ENCODE measurements around the gene RGL3. TPM values are rescaled to one million over a fixed set of nuclear protein-coding genes. Genes with fewer than 3 reads are reported as not detected.
"Not testable (repeated sequence)": the region's sequence is repeated elsewhere in the genome, so short reads cannot be mapped to it uniquely, and the experiment has no call there.

RGL3 gene
- total and polyA plus RNA-seq, 2 donors (not counting 1 experiment from before 2014, with no cell fraction given): 0.20 to 4.0 TPM

- H3K36me3 ChIP-seq (ENCODE audit: control insufficient read depth, insufficient read depth, low read length): no peaks in the 10 kb centered on the region
- H3K79me2 ChIP-seq (ENCODE audit: control insufficient read depth, insufficient read depth, low read length): no peaks in the 10 kb centered on the region
- no peak overlapping the region for H2AFZ ChIP-seq (ENCODE audit: low read length)
- no peak overlapping the region for H3K27ac ChIP-seq (ENCODE audit: insufficient read depth, low read length)
- H3K9me3 ChIP-seq (ENCODE audit: control insufficient read depth, insufficient read depth, low read depth, low read length): no peaks in the 10 kb centered on the region
- no peaks in the 10 kb centered on the region for H4K20me1 ChIP-seq (ENCODE audit: control insufficient read depth, extremely low read depth, insufficient read depth, low read length)
- H3K4me1 ChIP-seq (ENCODE audit: control insufficient read depth, extremely low read depth, insufficient read depth, low read length): no peaks in the 10 kb centered on the region
- H3K4me3 ChIP-seq (replicated peaks in 1 of 4; ENCODE audit: control extremely low read depth in 1 of 4, insufficient read depth in 1 of 4, low read depth in 3 of 4, low read length in 4 of 4): no peak overlapping the region
- H3K9ac ChIP-seq (ENCODE audit: insufficient read depth, low read length): no peak overlapping the region
- H3K4me2 ChIP-seq (ENCODE audit: extremely low read depth, insufficient read depth, low read length): no peak overlapping the region
- DNase-seq (ENCODE audit: low read depth in 2 of 2): no peak
- TF ChIP-seq EZH2 (IDR thresholded peaks at IDR 0.05; ENCODE audit: low read length, missing control alignments) (no peak), CTCF (conservative IDR thresholded peaks at IDR 0.05 in 1 of 2, IDR thresholded peaks at IDR 0.05 in 1 of 2; ENCODE audit: low read depth in 1 of 2, low read length in 2 of 2) (no peak)
- H3K27me3 ChIP-seq (ENCODE audit: control insufficient read depth, insufficient read depth, low read length): no peaks in the 10 kb centered on the region
Observed at GRCh38 chr19:11457831-11458230, 38.7 kb upstream of the RGL3 start.

- Histone ChIP-seq H3K4me3 (replicated peaks in 1 of 4; ENCODE audit: control extremely low read depth in 1 of 4, insufficient read depth in 1 of 4, low read depth in 3 of 4, low read length in 4 of 4) (no peak overlapping the region), H3K27me3 (ENCODE audit: control insufficient read depth, insufficient read depth, low read length) (no peaks in the 10 kb centered on the region), H3K27ac (ENCODE audit: insufficient read depth, low read length) (no peak overlapping the region), H3K4me2 (ENCODE audit: extremely low read depth, insufficient read depth, low read length) (no peak overlapping the region), H3K79me2 (ENCODE audit: control insufficient read depth, insufficient read depth, low read length) (no peaks in the 10 kb centered on the region), H2AFZ (ENCODE audit: low read length) (no peak overlapping the region), H3K9ac (ENCODE audit: insufficient read depth, low read length) (no peak overlapping the region), H3K9me3 (ENCODE audit: control insufficient read depth, insufficient read depth, low read depth, low read length) (no peaks in the 10 kb centered on the region), H4K20me1 (ENCODE audit: control insufficient read depth, extremely low read depth, insufficient read depth, low read length) (no peaks in the 10 kb centered on the region), H3K4me1 (ENCODE audit: control insufficient read depth, extremely low read depth, insufficient read depth, low read length) (no peaks in the 10 kb centered on the region), H3K36me3 (ENCODE audit: control insufficient read depth, insufficient read depth, low read length) (no peaks in the 10 kb centered on the region)
- DNase-seq (ENCODE audit: low read depth in 2 of 2): no peak
- TF ChIP-seq CTCF (conservative IDR thresholded peaks at IDR 0.05 in 1 of 2, IDR thresholded peaks at IDR 0.05 in 1 of 2; ENCODE audit: low read depth in 1 of 2, low read length in 2 of 2) (no peak), EZH2 (IDR thresholded peaks at IDR 0.05; ENCODE audit: low read length, missing control alignments) (no peak)
Observed at GRCh38 chr19:11457115-11457514, 38.0 kb upstream of the RGL3 start.

GRCh38 chr19:11456659-11457058 lies 37.5 kb upstream of the RGL3 start:
- H3K9ac ChIP-seq (ENCODE audit: insufficient read depth, low read length): no peak overlapping the region
- H3K4me3 ChIP-seq (replicated peaks in 1 of 4; ENCODE audit: control extremely low read depth in 1 of 4, insufficient read depth in 1 of 4, low read depth in 3 of 4, low read length in 4 of 4): no peak overlapping the region
- no peaks in the 10 kb centered on the region for H3K79me2 ChIP-seq (ENCODE audit: control insufficient read depth, insufficient read depth, low read length)
- no peak overlapping the region for H2AFZ ChIP-seq (ENCODE audit: low read length)
- no peak for DNase-seq (ENCODE audit: low read depth in 2 of 2)
- no peaks in the 10 kb centered on the region for H3K36me3 ChIP-seq (ENCODE audit: control insufficient read depth, insufficient read depth, low read length)
- no peaks in the 10 kb centered on the region for H3K4me1 ChIP-seq (ENCODE audit: control insufficient read depth, extremely low read depth, insufficient read depth, low read length)
- no peaks in the 10 kb centered on the region for H3K9me3 ChIP-seq (ENCODE audit: control insufficient read depth, insufficient read depth, low read depth, low read length)
- no peak overlapping the region for H3K4me2 ChIP-seq (ENCODE audit: extremely low read depth, insufficient read depth, low read length)
- TF ChIP-seq CTCF (conservative IDR thresholded peaks at IDR 0.05 in 1 of 2, IDR thresholded peaks at IDR 0.05 in 1 of 2; ENCODE audit: low read depth in 1 of 2, low read length in 2 of 2) (no peak), EZH2 (IDR thresholded peaks at IDR 0.05; ENCODE audit: low read length, missing control alignments) (no peak)
- H4K20me1 ChIP-seq (ENCODE audit: control insufficient read depth, extremely low read depth, insufficient read depth, low read length): no peaks in the 10 kb centered on the region
- H3K27ac ChIP-seq (ENCODE audit: insufficient read depth, low read length): no peak overlapping the region
- no peaks in the 10 kb centered on the region for H3K27me3 ChIP-seq (ENCODE audit: control insufficient read depth, insufficient read depth, low read length)

- H3K4me1 ChIP-seq (ENCODE audit: control insufficient read depth, extremely low read depth, insufficient read depth, low read length); H2AFZ ChIP-seq (ENCODE audit: low read length); H3K79me2 ChIP-seq (ENCODE audit: control insufficient read depth, insufficient read depth, low read length); H3K4me2 ChIP-seq (ENCODE audit: extremely low read depth, insufficient read depth, low read length); H3K4me3 ChIP-seq (replicated peaks in 1 of 4; ENCODE audit: control extremely low read depth in 1 of 4, insufficient read depth in 1 of 4, low read depth in 3 of 4, low read length in 4 of 4); H3K27ac ChIP-seq (ENCODE audit: insufficient read depth, low read length); H3K9me3 ChIP-seq (ENCODE audit: control insufficient read depth, insufficient read depth, low read depth, low read length); H3K9ac ChIP-seq (ENCODE audit: insufficient read depth, low read length); H4K20me1 ChIP-seq (ENCODE audit: control insufficient read depth, extremely low read depth, insufficient read depth, low read length); H3K27me3 ChIP-seq (ENCODE audit: control insufficient read depth, insufficient read depth, low read length); DNase-seq (ENCODE audit: low read depth in 2 of 2); H3K36me3 ChIP-seq (ENCODE audit: control insufficient read depth, insufficient read depth, low read length): not testable (repeated sequence)
Observed at GRCh38 chr19:11455233-11455554, 36.1 kb upstream of the RGL3 start.
